Neuronal stem cell (in vitro differentiated cells): ENCODE measurements around the gene STARD10.
"Not testable (repeated sequence)": the region's sequence is repeated elsewhere in the genome, so short reads cannot be mapped to it uniquely, and the experiment has no call there.

Experiments
- DNase-seq: peaks from one replicate; pipeline ENCODE4 v3.0.0-alpha.2; 2013; ENCODE audit warnings: low spot score
- H2AFZ ChIP-seq: one replicate; pipeline ENCODE4 v1.6.1; 2013; ENCODE audit warnings: mild to moderate bottlenecking, low read length, inconsistent platforms
- H2AK5ac ChIP-seq: 2 replicates; pipeline ENCODE4 v1.6.1; 2013; ENCODE audit warnings: low read depth, mild to moderate bottlenecking, inconsistent platforms, low read length, moderate library complexity, mixed read lengths
- H2BK120ac ChIP-seq: 2 replicates; pipeline ENCODE4 v1.6.1; 2013; ENCODE audit warnings: low read depth, mild to moderate bottlenecking, inconsistent platforms, low read length, moderate library complexity, mixed read lengths
- H2BK12ac ChIP-seq: one replicate; pipeline ENCODE4 v1.6.1; 2013; ENCODE audit warnings: low read length, inconsistent platforms
- H2BK15ac ChIP-seq: 2 replicates; pipeline ENCODE4 v1.6.1; 2013; ENCODE audit warnings: mild to moderate bottlenecking, low read length, inconsistent platforms, mixed read lengths
- H2BK5ac ChIP-seq: one replicate; pipeline ENCODE4 v1.6.1; 2013; ENCODE audit warnings: inconsistent platforms, mild to moderate bottlenecking, low read length, moderate library complexity
- H3K14ac ChIP-seq: one replicate; pipeline ENCODE4 v1.6.1; 2013; ENCODE audit warnings: low read length, inconsistent platforms
- H3K18ac ChIP-seq: 2 replicates; pipeline ENCODE4 v1.6.1; 2013; ENCODE audit warnings: low read length, inconsistent platforms
- H3K23ac ChIP-seq: 2 replicates; pipeline ENCODE4 v1.6.1; 2013; ENCODE audit warnings: low read depth, mild to moderate bottlenecking, mixed read lengths, low read length, inconsistent platforms; ENCODE audit not compliant: poor library complexity
- H3K27ac ChIP-seq: replicated peaks from 3 replicates; pipeline ENCODE4 v1.5.1; 2013; ENCODE audit warnings: low read length, inconsistent platforms
- H3K27me3 ChIP-seq, 3 experiments: 2 replicates each; pipeline ENCODE4 v1.6.1; 2013; ENCODE audit warnings: low read length in 3 of 3, mild to moderate bottlenecking in 2 of 3, inconsistent platforms in 1 of 3, low read depth in 1 of 3, mixed read lengths in 1 of 3, moderate library complexity in 1 of 3; ENCODE audit not compliant: control insufficient read depth in 3 of 3, insufficient read depth in 3 of 3
- H3K36me3 ChIP-seq, 2 donors: replicated peaks in 1 of 2; 2 replicates each; pipeline ENCODE4 v1.6.1; 2013; ENCODE audit warnings: low read length in 2 of 2; ENCODE audit not compliant: control insufficient read depth in 2 of 2, insufficient read depth in 2 of 2
- H3K4ac ChIP-seq: 2 replicates; pipeline ENCODE4 v1.6.1; 2013; ENCODE audit warnings: inconsistent platforms, mild to moderate bottlenecking, low read length, moderate library complexity
- H3K4me1 ChIP-seq, 2 donors: 1 replicate in 1 of 2; 2 replicates in 1 of 2; pipeline ENCODE4 v1.6.1; 2013; ENCODE audit warnings: low read length in 2 of 2, low read depth in 1 of 2; ENCODE audit not compliant: control insufficient read depth in 2 of 2, insufficient read depth in 1 of 2
- H3K4me2 ChIP-seq: one replicate; pipeline ENCODE4 v1.6.1; 2013; ENCODE audit warnings: mild to moderate bottlenecking, low read length, inconsistent platforms; ENCODE audit not compliant: insufficient read depth, poor library complexity, severe bottlenecking
- H3K4me3 ChIP-seq, 2 donors: 2 replicates each; pipeline ENCODE4 v1.5.1; 2013; ENCODE audit warnings: low read length in 2 of 2, mild to moderate bottlenecking in 2 of 2, inconsistent platforms in 1 of 2, moderate library complexity in 1 of 2
- H3K79me1 ChIP-seq: one replicate; pipeline ENCODE4 v1.6.1; 2013; ENCODE audit warnings: low read depth, mild to moderate bottlenecking, inconsistent platforms, low read length, moderate library complexity
- H3K9ac ChIP-seq: one replicate; pipeline ENCODE4 v1.6.1; 2013; ENCODE audit warnings: mild to moderate bottlenecking, low read depth, low read length, inconsistent platforms; ENCODE audit not compliant: poor library complexity
- H3K9me3 ChIP-seq, 2 donors: replicated peaks in 1 of 2; 2 replicates each; pipeline versions ENCODE3 to v1.6.1; 2013; ENCODE audit warnings: low read length in 2 of 2, mild to moderate bottlenecking in 2 of 2, inconsistent platforms in 1 of 2, low read depth in 1 of 2, mixed read lengths in 1 of 2, moderate library complexity in 1 of 2; ENCODE audit not compliant: control insufficient read depth in 2 of 2, insufficient read depth in 1 of 2
- H4K8ac ChIP-seq: one replicate; pipeline ENCODE4 v1.6.1; 2013; ENCODE audit warnings: low read depth, mild to moderate bottlenecking, inconsistent platforms, low read length, moderate library complexity
- H4K91ac ChIP-seq: one replicate; pipeline ENCODE4 v1.6.1; 2013; ENCODE audit warnings: low read length, low read depth, mild to moderate bottlenecking, inconsistent platforms; ENCODE audit not compliant: poor library complexity
- WGBS, 2 donors: extraction: QIAGEN DNeasy Blood & Tissue Kit; methylation state at CpG; one replicate each; pipeline ENCODE4 v1.1.7; 2013; ENCODE audit warnings: missing lambda C conversion rate in 2 of 2, mixed read lengths in 1 of 2; ENCODE audit not compliant: insufficient read length in 2 of 2, insufficient replicate concordance in 1 of 2; ENCODE audit errors: extremely low coverage in 2 of 2; 5-methylcytosine and 5-hydroxymethylcytosine counted together

Gene STARD10

GRCh38 chr11:72812604-72812966 is 18.7 kb upstream of the STARD10 start:
- Histone ChIP-seq H3K4me3 (peak overlapping the region in 1 of 2 donors; percentile 98), H2BK120ac (no peak overlapping the region), H4K8ac (no peak overlapping the region), H3K27ac (no peak overlapping the region), H3K9me3 (no peaks in the 10 kb centered on the region), H4K91ac (no peak overlapping the region), H3K14ac (no peak overlapping the region), H3K18ac (no peak overlapping the region), H2BK5ac (no peak overlapping the region), H3K79me1 (peaks cover 4% of the 10 kb centered on the region), H3K27me3 (no peaks in the 10 kb centered on the region), H2AFZ (no peak overlapping the region), H3K4me2 (no peak overlapping the region), H3K9ac (no peak overlapping the region), H2BK15ac (no peak overlapping the region), H2BK12ac (no peak overlapping the region), H3K4me1 (peaks cover 9 to 14% of the 10 kb centered on the region in 2 donors), H3K23ac (no peak overlapping the region), H3K36me3 (peaks cover 0 to 15% of the 10 kb centered on the region in 2 donors), H3K4ac (no peak overlapping the region), H2AK5ac (peak overlapping the region; percentile 49)
- DNase-seq = no peak
- WGBS, 2 donors = no CpG with 5 or more reads among the region's 4 CpGs

- H3K4me2 ChIP-seq, H3K4me3 ChIP-seq, H3K18ac ChIP-seq, H3K14ac ChIP-seq, H3K27ac ChIP-seq, H3K4ac ChIP-seq, H2BK5ac ChIP-seq, H3K79me1 ChIP-seq, H2BK12ac ChIP-seq, H2AFZ ChIP-seq, H4K91ac ChIP-seq, H2AK5ac ChIP-seq, H3K27me3 ChIP-seq, H3K23ac ChIP-seq, H2BK15ac ChIP-seq, DNase-seq, H2BK120ac ChIP-seq, H3K9ac ChIP-seq, H4K8ac ChIP-seq, H3K9me3 ChIP-seq: not testable (repeated sequence)
- H3K36me3 ChIP-seq = peaks cover 0 to 15% of the 10 kb centered on the region in 2 donors
- no CpG with 5 or more reads among the region's 10 CpGs for WGBS, 2 donors
- H3K4me1 ChIP-seq = peaks cover 9 to 14% of the 10 kb centered on the region in 2 donors
These were observed 17.8 kb upstream of the STARD10 start for GRCh38 chr11:72811686-72812085.

- no peak overlapping the region for H2AFZ ChIP-seq
- H3K4me2 ChIP-seq = no peak overlapping the region
- H3K27me3 ChIP-seq = no peaks in the 10 kb centered on the region
- no peak overlapping the region for H3K23ac ChIP-seq
- H3K14ac ChIP-seq = no peak overlapping the region
- H3K36me3 ChIP-seq = peaks cover 2 to 15% of the 10 kb centered on the region in 2 donors
- H4K8ac ChIP-seq = no peak overlapping the region
- H3K18ac ChIP-seq = no peak overlapping the region
- no peak overlapping the region for H2BK120ac ChIP-seq
- no peak overlapping the region for H2BK5ac ChIP-seq
- H2AK5ac ChIP-seq = no peak overlapping the region
- no peaks in the 10 kb centered on the region for H3K9me3 ChIP-seq
- peaks cover 4% of the 10 kb centered on the region for H3K79me1 ChIP-seq
- no peak overlapping the region for H3K27ac ChIP-seq
- no peak overlapping the region for H4K91ac ChIP-seq
- H3K4me1 ChIP-seq = peaks cover 6% of the 10 kb centered on the region in 2 donors
- no peak overlapping the region for H3K9ac ChIP-seq
- H3K4me3 ChIP-seq = no peak overlapping the region
- DNase-seq = no peak
- WGBS, 2 donors = no CpG with 5 or more reads among the region's 4 CpGs
- no peak overlapping the region for H3K4ac ChIP-seq
- H2BK12ac ChIP-seq = no peak overlapping the region
- no peak overlapping the region for H2BK15ac ChIP-seq
These were observed 14.5 kb upstream of the STARD10 start for GRCh38 chr11:72808331-72808798.

GRCh38 chr11:72807792-72808191 is 13.9 kb upstream of the STARD10 start:
- H3K4me2 ChIP-seq = no peak overlapping the region
- H3K4me3 ChIP-seq = no peak overlapping the region
- peaks cover 2 to 15% of the 10 kb centered on the region in 2 donors for H3K36me3 ChIP-seq
- DNase-seq = no peak
- H3K79me1 ChIP-seq = peaks cover 2% of the 10 kb centered on the region
- no peaks in the 10 kb centered on the region for H3K9me3 ChIP-seq
- H3K4ac ChIP-seq = no peak overlapping the region
- H3K9ac ChIP-seq = no peak overlapping the region
- H3K4me1 ChIP-seq = peaks cover 2 to 3% of the 10 kb centered on the region in 2 donors
- H2BK5ac ChIP-seq = no peak overlapping the region
- no CpG with 5 or more reads among the region's 2 CpGs for WGBS, 2 donors
- H3K27ac ChIP-seq = no peak overlapping the region
- no peak overlapping the region for H3K23ac ChIP-seq
- H2BK120ac ChIP-seq = no peak overlapping the region
- H2BK12ac ChIP-seq = no peak overlapping the region
- no peaks in the 10 kb centered on the region for H3K27me3 ChIP-seq
- no peak overlapping the region for H2AK5ac ChIP-seq
- no peak overlapping the region for H3K18ac ChIP-seq
- no peak overlapping the region for H3K14ac ChIP-seq
- H4K91ac ChIP-seq = no peak overlapping the region
- no peak overlapping the region for H2AFZ ChIP-seq
- no peak overlapping the region for H4K8ac ChIP-seq
- H2BK15ac ChIP-seq = no peak overlapping the region
